ENCODE data around the gene MDM2.

MDM2 gene

GRCh38 chr12:68821357-68822188 lies 13.6 kb downstream of the MDM2 start:
- H3K4me3 ChIP-seq (ENCODE audit: low read depth in 1 of 2, low read length in 2 of 2) = no peak overlapping the region
- no peaks in the 10 kb centered on the region for H3K9me3 ChIP-seq (ENCODE audit: control insufficient read depth in 1 of 2, low read length in 2 of 2)
- peaks cover 57 to 64% of the 10 kb centered on the region in 2 donors for H3K36me3 ChIP-seq (ENCODE audit: control insufficient read depth in 1 of 2, insufficient read depth in 2 of 2, low read length in 2 of 2)
- H3K27ac ChIP-seq (ENCODE audit: low read length) = no peak overlapping the region
- no peaks in the 10 kb centered on the region for H3K27me3 ChIP-seq (ENCODE audit: low read depth, low read length)
- peaks cover 0 to 4% of the 10 kb centered on the region in 2 donors for H3K4me1 ChIP-seq (ENCODE audit: control insufficient read depth in 1 of 2, insufficient read depth in 2 of 2, low read length in 2 of 2)

- peaks cover 0 to 4% of the 10 kb centered on the region in 2 donors for H3K4me1 ChIP-seq (ENCODE audit: control insufficient read depth in 1 of 2, insufficient read depth in 2 of 2, low read length in 2 of 2)
- no peaks in the 10 kb centered on the region for H3K27me3 ChIP-seq (ENCODE audit: low read depth, low read length)
- no peak overlapping the region for H3K4me3 ChIP-seq (ENCODE audit: low read depth in 1 of 2, low read length in 2 of 2)
- no peak overlapping the region for H3K27ac ChIP-seq (ENCODE audit: low read length)
- no peaks in the 10 kb centered on the region for H3K9me3 ChIP-seq (ENCODE audit: control insufficient read depth in 1 of 2, low read length in 2 of 2)
- H3K36me3 ChIP-seq (ENCODE audit: control insufficient read depth in 1 of 2, insufficient read depth in 2 of 2, low read length in 2 of 2) = peaks cover 57 to 70% of the 10 kb centered on the region in 2 donors
Measured at GRCh38 chr12:68823696-68824095, 15.7 kb downstream of the MDM2 start.

- Histone ChIP-seq H3K27ac (ENCODE audit: low read length) (no peak overlapping the region), H3K36me3 (ENCODE audit: control insufficient read depth in 1 of 2, insufficient read depth in 2 of 2, low read length in 2 of 2) (peaks cover 62 to 70% of the 10 kb centered on the region in 2 donors), H3K27me3 (ENCODE audit: low read depth, low read length) (no peaks in the 10 kb centered on the region), H3K4me1 (ENCODE audit: control insufficient read depth in 1 of 2, insufficient read depth in 2 of 2, low read length in 2 of 2) (peaks cover 0 to 4% of the 10 kb centered on the region in 2 donors), H3K4me3 (ENCODE audit: low read depth in 1 of 2, low read length in 2 of 2) (no peak overlapping the region), H3K9me3 (ENCODE audit: control insufficient read depth in 1 of 2, low read length in 2 of 2) (no peaks in the 10 kb centered on the region)
Measured at GRCh38 chr12:68824131-68824530, 16.2 kb downstream of the MDM2 start.

- Histone ChIP-seq H3K36me3 (ENCODE audit: control insufficient read depth in 1 of 2, insufficient read depth in 2 of 2, low read length in 2 of 2) (peaks cover 61 to 70% of the 10 kb centered on the region in 2 donors), H3K4me1 (ENCODE audit: control insufficient read depth in 1 of 2, insufficient read depth in 2 of 2, low read length in 2 of 2) (peaks cover 0 to 4% of the 10 kb centered on the region in 2 donors)
Measured at GRCh38 chr12:68824597-68825250, 16.7 kb downstream of the MDM2 start.

GRCh38 chr12:68825569-68826217 lies 17.7 kb downstream of the MDM2 start:
- peaks cover 0 to 4% of the 10 kb centered on the region in 2 donors for H3K4me1 ChIP-seq (ENCODE audit: control insufficient read depth in 1 of 2, insufficient read depth in 2 of 2, low read length in 2 of 2)
- no peak overlapping the region for H3K4me3 ChIP-seq (ENCODE audit: low read depth in 1 of 2, low read length in 2 of 2)
- H3K27me3 ChIP-seq (ENCODE audit: low read depth, low read length) = no peaks in the 10 kb centered on the region
- no peak overlapping the region for H3K27ac ChIP-seq (ENCODE audit: low read length)
- no peaks in the 10 kb centered on the region for H3K9me3 ChIP-seq (ENCODE audit: control insufficient read depth in 1 of 2, low read length in 2 of 2)
- H3K36me3 ChIP-seq (ENCODE audit: control insufficient read depth in 1 of 2, insufficient read depth in 2 of 2, low read length in 2 of 2) = peaks cover 54 to 66% of the 10 kb centered on the region in 2 donors

More at GRCh38 chr12:68824597-68825250, 16.7 kb downstream of the MDM2 start:
- no peaks in the 10 kb centered on the region for H3K27me3 ChIP-seq (ENCODE audit: low read depth, low read length)
- no peak overlapping the region for H3K4me3 ChIP-seq (ENCODE audit: low read depth in 1 of 2, low read length in 2 of 2)
- H3K9me3 ChIP-seq (ENCODE audit: control insufficient read depth in 1 of 2, low read length in 2 of 2) = no peaks in the 10 kb centered on the region
- H3K27ac ChIP-seq (ENCODE audit: low read length) = no peak overlapping the region

- Histone ChIP-seq H3K27me3 (ENCODE audit: low read depth, low read length) (no peaks in the 10 kb centered on the region), H3K4me1 (ENCODE audit: control insufficient read depth in 1 of 2, insufficient read depth in 2 of 2, low read length in 2 of 2) (peaks cover 0 to 5% of the 10 kb centered on the region in 2 donors), H3K9me3 (ENCODE audit: control insufficient read depth in 1 of 2, low read length in 2 of 2) (no peaks in the 10 kb centered on the region), H3K27ac (ENCODE audit: low read length) (no peak overlapping the region), H3K36me3 (ENCODE audit: control insufficient read depth in 1 of 2, insufficient read depth in 2 of 2, low read length in 2 of 2) (peaks cover 48 to 72% of the 10 kb centered on the region in 2 donors), H3K4me3 (ENCODE audit: low read depth in 1 of 2, low read length in 2 of 2) (no peak overlapping the region)
Measured at GRCh38 chr12:68827895-68828671, 20.1 kb downstream of the MDM2 start.

GRCh38 chr12:68828672-68829068 lies 20.7 kb downstream of the MDM2 start:
- Histone ChIP-seq H3K27me3 (ENCODE audit: low read depth, low read length) (no peaks in the 10 kb centered on the region), H3K4me1 (ENCODE audit: control insufficient read depth in 1 of 2, insufficient read depth in 2 of 2, low read length in 2 of 2) (peaks cover 0 to 5% of the 10 kb centered on the region in 2 donors), H3K9me3 (ENCODE audit: control insufficient read depth in 1 of 2, low read length in 2 of 2) (no peaks in the 10 kb centered on the region), H3K36me3 (ENCODE audit: control insufficient read depth in 1 of 2, insufficient read depth in 2 of 2, low read length in 2 of 2) (peaks cover 43 to 71% of the 10 kb centered on the region in 2 donors), H3K27ac (ENCODE audit: low read length) (no peak overlapping the region), H3K4me3 (ENCODE audit: low read depth in 1 of 2, low read length in 2 of 2) (no peak overlapping the region)

GRCh38 chr12:68831272-68831671 lies 23.3 kb downstream of the MDM2 start:
- Histone ChIP-seq H3K27ac (ENCODE audit: low read length) (no peak overlapping the region), H3K36me3 (ENCODE audit: control insufficient read depth in 1 of 2, insufficient read depth in 2 of 2, low read length in 2 of 2) (peaks cover 30 to 47% of the 10 kb centered on the region in 2 donors), H3K4me1 (ENCODE audit: control insufficient read depth in 1 of 2, insufficient read depth in 2 of 2, low read length in 2 of 2) (peaks cover 0 to 5% of the 10 kb centered on the region in 2 donors), H3K9me3 (ENCODE audit: control insufficient read depth in 1 of 2, low read length in 2 of 2) (no peaks in the 10 kb centered on the region), H3K27me3 (ENCODE audit: low read depth, low read length) (no peaks in the 10 kb centered on the region), H3K4me3 (ENCODE audit: low read depth in 1 of 2, low read length in 2 of 2) (no peak overlapping the region)

GRCh38 chr12:68831751-68832503 lies 23.9 kb downstream of the MDM2 start:
- no peak overlapping the region for H3K27ac ChIP-seq (ENCODE audit: low read length)
- no peak overlapping the region for H3K4me3 ChIP-seq (ENCODE audit: low read depth in 1 of 2, low read length in 2 of 2)
- H3K9me3 ChIP-seq (ENCODE audit: control insufficient read depth in 1 of 2, low read length in 2 of 2) = no peaks in the 10 kb centered on the region
- peaks cover 0 to 5% of the 10 kb centered on the region in 2 donors for H3K4me1 ChIP-seq (ENCODE audit: control insufficient read depth in 1 of 2, insufficient read depth in 2 of 2, low read length in 2 of 2)
- no peaks in the 10 kb centered on the region for H3K27me3 ChIP-seq (ENCODE audit: low read depth, low read length)
- H3K36me3 ChIP-seq (ENCODE audit: control insufficient read depth in 1 of 2, insufficient read depth in 2 of 2, low read length in 2 of 2) = peaks cover 35 to 40% of the 10 kb centered on the region in 2 donors

GRCh38 chr12:68832504-68832867 lies 24.5 kb downstream of the MDM2 start:
- no peak overlapping the region for H3K4me3 ChIP-seq (ENCODE audit: low read depth in 1 of 2, low read length in 2 of 2)
- no peak overlapping the region for H3K27ac ChIP-seq (ENCODE audit: low read length)
- H3K27me3 ChIP-seq (ENCODE audit: low read depth, low read length) = no peaks in the 10 kb centered on the region
- peaks cover 0 to 5% of the 10 kb centered on the region in 2 donors for H3K4me1 ChIP-seq (ENCODE audit: control insufficient read depth in 1 of 2, insufficient read depth in 2 of 2, low read length in 2 of 2)
- no peaks in the 10 kb centered on the region for H3K9me3 ChIP-seq (ENCODE audit: control insufficient read depth in 1 of 2, low read length in 2 of 2)
- H3K36me3 ChIP-seq (ENCODE audit: control insufficient read depth in 1 of 2, insufficient read depth in 2 of 2, low read length in 2 of 2) = peaks cover 38 to 40% of the 10 kb centered on the region in 2 donors

All from muscle layer of duodenum (tissue), 2 donors.